SK-N-SH (cell line): Measurements from ENCODE around the gene KLHL7. TPM values are rescaled to one million over a fixed set of nuclear protein-coding genes. Genes with fewer than 3 reads are reported as not detected.

Source experiments
- CTCF ChIA-PET: fragments of 300-600, 350-600 bp; formaldehyde crosslinking; extraction: SDS; loops from one replicate; lab custom pipeline; 2021; lab: Yijun Ruan, JAX
- POLR2A ChIA-PET: fragments of 350-600 bp; sonication (Branson Sonifier 250); formaldehyde crosslinking; extraction: SDS; loops from one replicate; lab custom pipeline; 2020; ENCODE audit warnings: antibody characterized with exemption, inconsistent platforms; lab: Yijun Ruan, JAX
- DNase-seq: peaks from one replicate; pipeline ENCODE4 v3.0.0; 2012
- H2AFZ ChIP-seq: fragments of 200-600 bp; sonication (generic); 2 replicates; pipeline ENCODE4 v1.8.1; 2016; ENCODE audit warnings: antibody characterized with exemption, mild to moderate bottlenecking, low read depth
- H3F3A ChIP-seq: fragments of 200-600 bp; sonication (generic); replicated peaks from 2 replicates; pipeline ENCODE3; 2016; ENCODE audit warnings: antibody characterized with exemption, mild to moderate bottlenecking; ENCODE audit not compliant: insufficient read depth
- H3K27ac ChIP-seq, 2 experiments: fragments of 200-500 bp in 1 of 2; fragments of 200-600 bp in 1 of 2; sonication (Bioruptor generic) in 1 of 2; sonication (generic), shearing (Covaris generic) in 1 of 2; 2 replicates each; pipeline versions ENCODE4 v1.5.1 to v1.6.1; 2014 to 2016; ENCODE audit warnings: low read depth in 2 of 2, inconsistent platforms in 1 of 2, low read length in 1 of 2, mild to moderate bottlenecking in 1 of 2, mixed read lengths in 1 of 2
- H3K27me3 ChIP-seq: fragments of 200-600 bp; sonication (generic), shearing (Covaris generic); 2 replicates; pipeline ENCODE4 v1.6.1; 2016; ENCODE audit warnings: mixed run types; ENCODE audit not compliant: insufficient read depth
- H3K36me3 ChIP-seq, 2 experiments: fragments of 200-500 bp in 1 of 2; fragments of 200-600 bp in 1 of 2; sonication (Bioruptor generic) in 1 of 2; sonication (generic) in 1 of 2; replicated peaks in 1 of 2; 2 replicates each; pipeline versions ENCODE3 to v1.5.1; 2014 to 2016; ENCODE audit warnings: low read length in 1 of 2, mild to moderate bottlenecking in 1 of 2; ENCODE audit not compliant: insufficient read depth in 2 of 2, control insufficient read depth in 1 of 2
- H3K4me1 ChIP-seq, 2 experiments: fragments of 200-500 bp in 1 of 2; fragments of 200-600 bp in 1 of 2; sonication (Bioruptor generic) in 1 of 2; sonication (generic), shearing (Covaris generic) in 1 of 2; 2 replicates each; pipeline versions ENCODE4 v1.5.1 to v1.6.1; 2014 to 2016; ENCODE audit warnings: low read depth in 1 of 2, low read length in 1 of 2, mixed run types in 1 of 2; ENCODE audit not compliant: insufficient read depth in 2 of 2, control insufficient read depth in 1 of 2
- H3K4me2 ChIP-seq: fragments of 200-600 bp; sonication (generic), shearing (Covaris generic); 2 replicates; pipeline ENCODE4 v1.6.1; 2017; ENCODE audit warnings: mixed run types
- H3K4me3 ChIP-seq, 2 experiments: fragments of 200-500 bp in 1 of 2; fragments of 200-600 bp in 1 of 2; sonication (Bioruptor generic) in 1 of 2; sonication (generic), shearing (Covaris generic) in 1 of 2; 2 replicates each; pipeline versions ENCODE4 v1.5.1 to v1.8.1; 2014 to 2016; ENCODE audit warnings: low read depth in 2 of 2, inconsistent platforms in 1 of 2, low read length in 1 of 2, mild to moderate bottlenecking in 1 of 2, mixed read lengths in 1 of 2, moderate library complexity in 1 of 2
- H3K79me2 ChIP-seq: fragments of 200-600 bp; sonication (generic); 2 replicates; pipeline ENCODE4 v1.8.1; 2017; ENCODE audit warnings: mild to moderate bottlenecking; ENCODE audit not compliant: insufficient read depth
- H3K9ac ChIP-seq: fragments of 200-600 bp; sonication (generic); 2 replicates; pipeline ENCODE4 v1.6.1; 2017; ENCODE audit warnings: mixed run types
- H3K9me2 ChIP-seq: fragments of 200-600 bp; sonication (generic); 2 replicates; pipeline ENCODE4 v1.6.1; 2017; ENCODE audit warnings: mixed run types
- H3K9me3 ChIP-seq: fragments of 200-600 bp; sonication (generic); 2 replicates; pipeline ENCODE4 v1.6.1; 2017; ENCODE audit warnings: mixed run types, mild to moderate bottlenecking, moderate library complexity
- H4K20me1 ChIP-seq: fragments of 200-600 bp; sonication (generic); 2 replicates; pipeline ENCODE4 v1.6.1; 2017; ENCODE audit warnings: mild to moderate bottlenecking, mixed run types; ENCODE audit not compliant: insufficient read depth
- CHD2 ChIP-seq: fragments of 150-350 bp; IDR thresholded peaks from 2 replicates; pipeline ENCODE4 v1.6.1; 2018; ENCODE audit warnings: low read length; ENCODE audit not compliant: partially characterized antibody
- ELF1 ChIP-seq: IDR thresholded peaks from 2 replicates; pipeline ENCODE4 v1.4.0; 2012
- EP300 ChIP-seq, 2 experiments: IDR thresholded peaks; 2 replicates each; pipeline versions ENCODE4 v1.4.0 to v1.6.1; 2012; ENCODE audit warnings: borderline replicate concordance in 1 of 2, low read depth in 1 of 2, low read length in 1 of 2
- EZH2phosphoT487 ChIP-seq: fragments of 200-600 bp; sonication (generic); IDR thresholded peaks from 2 replicates; pipeline ENCODE4 v1.6.1; 2017; ENCODE audit warnings: low read depth, mixed run types, mild to moderate bottlenecking, antibody characterized with exemption, moderate library complexity, borderline replicate concordance
- FOSL2 ChIP-seq: IDR thresholded peaks from 2 replicates; pipeline ENCODE4 v1.4.0; 2012; ENCODE audit warnings: low read depth, mild to moderate bottlenecking, moderate library complexity, borderline replicate concordance
- FOXJ3 ChIP-seq: sonication (generic); formaldehyde crosslinking; IDR thresholded peaks from 2 replicates; pipeline ENCODE4 v1.5.1; 2020; ENCODE audit warnings: mild to moderate bottlenecking, missing genetic modification reagents
- GABPA ChIP-seq: IDR thresholded peaks from 2 replicates; pipeline ENCODE4 v1.4.0; 2012; ENCODE audit warnings: low read depth, mild to moderate bottlenecking
- JUND ChIP-seq: IDR thresholded peaks from 2 replicates; pipeline ENCODE4 v1.4.0; 2012
- MEF2A ChIP-seq: IDR thresholded peaks from 2 replicates; pipeline ENCODE4 v1.4.0; 2012; ENCODE audit warnings: low read depth, borderline replicate concordance
- MXI1 ChIP-seq: IDR thresholded peaks from 2 replicates; pipeline ENCODE4 v1.6.1; 2012; ENCODE audit warnings: mild to moderate bottlenecking, low read depth, low read length, improper control_type of control experiment
- NFIC ChIP-seq: IDR thresholded peaks from 2 replicates; pipeline ENCODE4 v1.4.0; 2012; ENCODE audit warnings: borderline replicate concordance
- NRF1 ChIP-seq: IDR thresholded peaks from 2 replicates; pipeline ENCODE4 v1.6.1; 2012; ENCODE audit warnings: low read depth, mild to moderate bottlenecking, low read length
- POLR2AphosphoS5 ChIP-seq: IDR thresholded peaks from 2 replicates; pipeline ENCODE4 v1.6.1; 2012; ENCODE audit warnings: low read depth, low read length
- RCOR1 ChIP-seq: fragments of 150-350 bp; IDR thresholded peaks from 2 replicates; pipeline ENCODE4 v1.6.1; 2017; ENCODE audit warnings: antibody characterized with exemption, low read length
- RFX5 ChIP-seq: IDR thresholded peaks from 2 replicates; pipeline ENCODE4 v1.6.1; 2012; ENCODE audit warnings: mild to moderate bottlenecking, improper control_type of control experiment, low read length
- RXRA ChIP-seq: IDR thresholded peaks from 2 replicates; pipeline ENCODE4 v1.4.0; 2012; ENCODE audit warnings: low read depth, mild to moderate bottlenecking, borderline replicate concordance
- SMC3 ChIP-seq: IDR thresholded peaks from 2 replicates; pipeline ENCODE4 v1.6.1; 2012; ENCODE audit warnings: low read depth, low read length, improper control_type of control experiment
- TCF12 ChIP-seq: IDR thresholded peaks from 2 replicates; pipeline ENCODE4 v1.4.0; 2012
- WGBS: methylation state at CpG from one replicate; pipeline ENCODE4 v1.1.6; 2017; ENCODE audit warnings: low lambda C conversion rate; 5-methylcytosine and 5-hydroxymethylcytosine counted together
- polyA plus RNA-seq, 3 experiments: library from polyadenylated mRNA; depleted of rRNA; stranded (reverse); fragments of >200 nt; gene quantifications; 2 replicates each; pipeline ENCODE4 v1.2.3, GENCODE V29; 2012
- TF ChIP-seq, protein P1 (sequence below): IDR thresholded peaks from 2 replicates; pipeline ENCODE4 v1.6.1; 2012; ENCODE audit warnings: mild to moderate bottlenecking, low read depth, low read length, moderate library complexity
- TF ChIP-seq, protein P2 (sequence below): IDR thresholded peaks from 2 replicates; pipeline ENCODE4; 2012
- TF ChIP-seq, protein P3 (sequence below): IDR thresholded peaks from 2 replicates; pipeline ENCODE4 v1.4.0; 2012; ENCODE audit warnings: low read depth, borderline replicate concordance
- TF ChIP-seq, protein P4 (sequence below): fragments of 150-350 bp; IDR thresholded peaks from 2 replicates; pipeline ENCODE4 v1.6.1; 2016; ENCODE audit warnings: mild to moderate bottlenecking, low read depth, low read length
- TF ChIP-seq, protein P5 (sequence below): fragments of 200-600 bp; sonication (generic); IDR thresholded peaks from 2 replicates; pipeline ENCODE4 v1.6.1; 2017; ENCODE audit warnings: antibody characterized with exemption, mild to moderate bottlenecking, moderate library complexity

Gene KLHL7, protein sequence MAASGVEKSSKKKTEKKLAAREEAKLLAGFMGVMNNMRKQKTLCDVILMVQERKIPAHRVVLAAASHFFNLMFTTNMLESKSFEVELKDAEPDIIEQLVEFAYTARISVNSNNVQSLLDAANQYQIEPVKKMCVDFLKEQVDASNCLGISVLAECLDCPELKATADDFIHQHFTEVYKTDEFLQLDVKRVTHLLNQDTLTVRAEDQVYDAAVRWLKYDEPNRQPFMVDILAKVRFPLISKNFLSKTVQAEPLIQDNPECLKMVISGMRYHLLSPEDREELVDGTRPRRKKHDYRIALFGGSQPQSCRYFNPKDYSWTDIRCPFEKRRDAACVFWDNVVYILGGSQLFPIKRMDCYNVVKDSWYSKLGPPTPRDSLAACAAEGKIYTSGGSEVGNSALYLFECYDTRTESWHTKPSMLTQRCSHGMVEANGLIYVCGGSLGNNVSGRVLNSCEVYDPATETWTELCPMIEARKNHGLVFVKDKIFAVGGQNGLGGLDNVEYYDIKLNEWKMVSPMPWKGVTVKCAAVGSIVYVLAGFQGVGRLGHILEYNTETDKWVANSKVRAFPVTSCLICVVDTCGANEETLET
- 30.8 and 31.6 TPM in 2 replicates for polyA plus RNA-seq (2012; rRNA removed)
- 41.7 and 50.6 TPM in 2 replicates for polyA plus RNA-seq (2012; cell fraction: cytosol; rRNA removed)
- polyA plus RNA-seq (2012; cell fraction: nucleus; rRNA removed): 22.7 and 25.5 TPM in 2 replicates

DNA sequence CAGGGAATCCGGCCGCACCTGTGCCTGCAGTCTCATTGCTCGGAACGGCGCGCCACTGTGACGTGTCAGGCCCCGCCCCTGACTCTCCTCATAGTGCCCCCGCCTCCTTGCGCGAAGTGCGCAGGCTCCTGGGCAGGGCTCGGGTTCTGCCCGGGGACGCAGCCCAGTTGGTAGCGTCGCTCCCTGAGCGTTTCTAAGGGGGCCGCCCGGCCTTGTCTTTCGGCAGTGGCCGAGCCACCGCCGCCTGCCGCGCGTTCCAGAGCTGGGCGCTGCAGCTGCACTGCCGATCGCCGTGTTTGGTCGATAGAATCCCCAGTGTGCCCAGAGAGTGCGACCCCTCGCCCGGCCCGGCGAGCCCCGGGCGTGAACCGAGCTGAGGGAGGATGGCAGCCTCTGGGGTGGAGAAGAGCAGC is at the start of gene KLHL7:
KLHL7 (plus strand) TSS at position 142 of the 413 bp plus-strand sequence; CDS start at position 384, 242 bp downstream.
- peaks cover 0 to 20% of the 10 kb centered on the region in 2 experiments; a peak in 2 of 4 replicates for H3K4me1 ChIP-seq
- TF ChIP-seq RXRA: no peak
- TF ChIP-seq POLR2AphosphoS5: peak; percentile 98
- no peak; the same call in 1 of the 2 replicates for TF ChIP-seq RCOR1
- peak; percentile 73; the same call in 1 of the 2 replicates for TF ChIP-seq FOXJ3
- TF ChIP-seq TCF12: peak; percentile 48; the same call in 1 of the 2 replicates
- no peak for TF ChIP-seq FOSL2
- no peak for TF ChIP-seq GABPA
- peak; percentile 76 for TF ChIP-seq MXI1
- TF ChIP-seq JUND: no peak
- no peak for TF ChIP-seq MEF2A
- TF ChIP-seq RFX5: no peak; the same call in 1 of the 2 replicates
- no peak; the same call in 1 of the 2 replicates for TF ChIP-seq SMC3
- TF ChIP-seq, protein P1, sequence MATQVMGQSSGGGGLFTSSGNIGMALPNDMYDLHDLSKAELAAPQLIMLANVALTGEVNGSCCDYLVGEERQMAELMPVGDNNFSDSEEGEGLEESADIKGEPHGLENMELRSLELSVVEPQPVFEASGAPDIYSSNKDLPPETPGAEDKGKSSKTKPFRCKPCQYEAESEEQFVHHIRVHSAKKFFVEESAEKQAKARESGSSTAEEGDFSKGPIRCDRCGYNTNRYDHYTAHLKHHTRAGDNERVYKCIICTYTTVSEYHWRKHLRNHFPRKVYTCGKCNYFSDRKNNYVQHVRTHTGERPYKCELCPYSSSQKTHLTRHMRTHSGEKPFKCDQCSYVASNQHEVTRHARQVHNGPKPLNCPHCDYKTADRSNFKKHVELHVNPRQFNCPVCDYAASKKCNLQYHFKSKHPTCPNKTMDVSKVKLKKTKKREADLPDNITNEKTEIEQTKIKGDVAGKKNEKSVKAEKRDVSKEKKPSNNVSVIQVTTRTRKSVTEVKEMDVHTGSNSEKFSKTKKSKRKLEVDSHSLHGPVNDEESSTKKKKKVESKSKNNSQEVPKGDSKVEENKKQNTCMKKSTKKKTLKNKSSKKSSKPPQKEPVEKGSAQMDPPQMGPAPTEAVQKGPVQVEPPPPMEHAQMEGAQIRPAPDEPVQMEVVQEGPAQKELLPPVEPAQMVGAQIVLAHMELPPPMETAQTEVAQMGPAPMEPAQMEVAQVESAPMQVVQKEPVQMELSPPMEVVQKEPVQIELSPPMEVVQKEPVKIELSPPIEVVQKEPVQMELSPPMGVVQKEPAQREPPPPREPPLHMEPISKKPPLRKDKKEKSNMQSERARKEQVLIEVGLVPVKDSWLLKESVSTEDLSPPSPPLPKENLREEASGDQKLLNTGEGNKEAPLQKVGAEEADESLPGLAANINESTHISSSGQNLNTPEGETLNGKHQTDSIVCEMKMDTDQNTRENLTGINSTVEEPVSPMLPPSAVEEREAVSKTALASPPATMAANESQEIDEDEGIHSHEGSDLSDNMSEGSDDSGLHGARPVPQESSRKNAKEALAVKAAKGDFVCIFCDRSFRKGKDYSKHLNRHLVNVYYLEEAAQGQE: peak; percentile 86
- peak; percentile 91 for TF ChIP-seq NRF1
- no peak for TF ChIP-seq EZH2phosphoT487
- TF ChIP-seq, protein P2, sequence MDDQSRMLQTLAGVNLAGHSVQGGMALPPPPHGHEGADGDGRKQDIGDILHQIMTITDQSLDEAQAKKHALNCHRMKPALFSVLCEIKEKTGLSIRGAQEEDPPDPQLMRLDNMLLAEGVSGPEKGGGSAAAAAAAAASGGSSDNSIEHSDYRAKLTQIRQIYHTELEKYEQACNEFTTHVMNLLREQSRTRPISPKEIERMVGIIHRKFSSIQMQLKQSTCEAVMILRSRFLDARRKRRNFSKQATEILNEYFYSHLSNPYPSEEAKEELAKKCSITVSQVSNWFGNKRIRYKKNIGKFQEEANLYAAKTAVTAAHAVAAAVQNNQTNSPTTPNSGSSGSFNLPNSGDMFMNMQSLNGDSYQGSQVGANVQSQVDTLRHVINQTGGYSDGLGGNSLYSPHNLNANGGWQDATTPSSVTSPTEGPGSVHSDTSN: peak; percentile 7; the same call in 1 of the 2 replicates
- TF ChIP-seq, protein P3, sequence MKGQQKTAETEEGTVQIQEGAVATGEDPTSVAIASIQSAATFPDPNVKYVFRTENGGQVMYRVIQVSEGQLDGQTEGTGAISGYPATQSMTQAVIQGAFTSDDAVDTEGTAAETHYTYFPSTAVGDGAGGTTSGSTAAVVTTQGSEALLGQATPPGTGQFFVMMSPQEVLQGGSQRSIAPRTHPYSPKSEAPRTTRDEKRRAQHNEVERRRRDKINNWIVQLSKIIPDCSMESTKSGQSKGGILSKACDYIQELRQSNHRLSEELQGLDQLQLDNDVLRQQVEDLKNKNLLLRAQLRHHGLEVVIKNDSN: peak; percentile 8; the same call in 1 of the 2 replicates
- TF ChIP-seq ELF1: no peak
- no peak for TF ChIP-seq NFIC
- TF ChIP-seq, protein P4, sequence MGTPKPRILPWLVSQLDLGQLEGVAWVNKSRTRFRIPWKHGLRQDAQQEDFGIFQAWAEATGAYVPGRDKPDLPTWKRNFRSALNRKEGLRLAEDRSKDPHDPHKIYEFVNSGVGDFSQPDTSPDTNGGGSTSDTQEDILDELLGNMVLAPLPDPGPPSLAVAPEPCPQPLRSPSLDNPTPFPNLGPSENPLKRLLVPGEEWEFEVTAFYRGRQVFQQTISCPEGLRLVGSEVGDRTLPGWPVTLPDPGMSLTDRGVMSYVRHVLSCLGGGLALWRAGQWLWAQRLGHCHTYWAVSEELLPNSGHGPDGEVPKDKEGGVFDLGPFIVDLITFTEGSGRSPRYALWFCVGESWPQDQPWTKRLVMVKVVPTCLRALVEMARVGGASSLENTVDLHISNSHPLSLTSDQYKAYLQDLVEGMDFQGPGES: no peak
- peak; percentile 36 for TF ChIP-seq CHD2
- no peak for TF ChIP-seq EP300 (IDR thresholded peaks at IDR 0.05; ENCODE audit: borderline replicate concordance in 1 of 2, low read depth in 1 of 2, low read length in 1 of 2)
- TF ChIP-seq, protein P5, sequence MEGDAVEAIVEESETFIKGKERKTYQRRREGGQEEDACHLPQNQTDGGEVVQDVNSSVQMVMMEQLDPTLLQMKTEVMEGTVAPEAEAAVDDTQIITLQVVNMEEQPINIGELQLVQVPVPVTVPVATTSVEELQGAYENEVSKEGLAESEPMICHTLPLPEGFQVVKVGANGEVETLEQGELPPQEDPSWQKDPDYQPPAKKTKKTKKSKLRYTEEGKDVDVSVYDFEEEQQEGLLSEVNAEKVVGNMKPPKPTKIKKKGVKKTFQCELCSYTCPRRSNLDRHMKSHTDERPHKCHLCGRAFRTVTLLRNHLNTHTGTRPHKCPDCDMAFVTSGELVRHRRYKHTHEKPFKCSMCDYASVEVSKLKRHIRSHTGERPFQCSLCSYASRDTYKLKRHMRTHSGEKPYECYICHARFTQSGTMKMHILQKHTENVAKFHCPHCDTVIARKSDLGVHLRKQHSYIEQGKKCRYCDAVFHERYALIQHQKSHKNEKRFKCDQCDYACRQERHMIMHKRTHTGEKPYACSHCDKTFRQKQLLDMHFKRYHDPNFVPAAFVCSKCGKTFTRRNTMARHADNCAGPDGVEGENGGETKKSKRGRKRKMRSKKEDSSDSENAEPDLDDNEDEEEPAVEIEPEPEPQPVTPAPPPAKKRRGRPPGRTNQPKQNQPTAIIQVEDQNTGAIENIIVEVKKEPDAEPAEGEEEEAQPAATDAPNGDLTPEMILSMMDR: no peak

More for the DNA sequence above, at the start of gene KLHL7:
- H2AFZ ChIP-seq: peak within 1 kb of the TSS; percentile 96
- WGBS: 0% methylated on average over 18 of the region's 40 CpGs
- H3K36me3 ChIP-seq: peaks cover 0 to 4% of the 10 kb centered on the region in 2 experiments
- H3K4me3 ChIP-seq: peak within 1 kb of the TSS; percentile 100
- ChIA-PET POLR2A (interaction anchor here (0.6 to 2.1 kb wide), 7 partner anchors 8 to 369 kb away, joined by 3 to 17 read pairs (median 5); no protein-coding TSS in a partner anchor), CTCF (interaction anchor here (0.7 to 3.4 kb wide), 14 partner anchors 11 to 1023 kb away, joined by 3 to 19 read pairs (median 4); no protein-coding TSS in a partner anchor)
- H3K27ac ChIP-seq: peak within 1 kb of the TSS; percentile 90 to 96
- DNase-seq: peak; percentile 98
- no peaks in the 10 kb centered on the region for H3K9me3 ChIP-seq
- peaks cover 7% of the 10 kb centered on the region; the same call in 1 of the 2 replicates for H4K20me1 ChIP-seq
- H3K79me2 ChIP-seq: peaks cover 44% of the 10 kb centered on the region
- no peaks in the 10 kb centered on the region for H3K9me2 ChIP-seq
- H3F3A ChIP-seq: peaks cover 8% of the 10 kb centered on the region
- H3K4me2 ChIP-seq: peak within 1 kb of the TSS; percentile 92
- peak within 1 kb of the TSS; percentile 90 for H3K9ac ChIP-seq
- H3K27me3 ChIP-seq: no peaks in the 10 kb centered on the region
